GM21786 (cell line): ENCODE data around the gene PAX4.
"Not testable (repeated sequence)": the region's sequence is repeated elsewhere in the genome, so short reads cannot be mapped to it uniquely, and the experiment has no call there.

Experiments used
- ATAC-seq: cut with Tn5 transposase; IDR thresholded peaks from one replicate; pipeline ENCODE4 v1.9.1; 2021; ENCODE audit not compliant: unreplicated experiment

PAX4 gene

GRCh38 chr7:127588019-127588696 lies 29.8 kb downstream of the PAX4 start, which contains the start of gene ARF5:
TSS of gene ARF5 (plus strand) at chr7:127588411. CDS start at chr7:127588499, 88 bp downstream.
- ATAC-seq = peak; percentile 62

- no peak for ATAC-seq
Observed at GRCh38 chr7:127587663-127588018, 30.3 kb downstream of the PAX4 start.

GRCh38 chr7:127586346-127586745 lies 31.6 kb downstream of the PAX4 start:
- no peak for ATAC-seq

- ATAC-seq = peak; percentile 79
Observed at GRCh38 chr7:127585044-127585953, 32.6 kb downstream of the PAX4 start, which contains the start of gene GCC1. TSS of gene GCC1 (minus strand) at chr7:127585596. CDS start at chr7:127585182, 414 bp downstream.

GRCh38 chr7:127584648-127585043 lies 33.3 kb downstream of the PAX4 start:
- no peak for ATAC-seq

GRCh38 chr7:127582361-127582760 lies 35.6 kb downstream of the PAX4 start:
- ATAC-seq = no peak

- ATAC-seq = no peak
Observed at GRCh38 chr7:127581716-127582115, 36.2 kb downstream of the PAX4 start.

- no peak for ATAC-seq
Observed at GRCh38 chr7:127580612-127581011, 37.3 kb downstream of the PAX4 start.

- ATAC-seq = no peak
Observed at GRCh38 chr7:127578711-127579275, 39.1 kb downstream of the PAX4 start.

- ATAC-seq = no peak
Observed at GRCh38 chr7:127578036-127578684, 39.8 kb downstream of the PAX4 start.

- ATAC-seq = no peak
Observed at GRCh38 chr7:127571741-127572505, 46.0 kb downstream of the PAX4 start.

GRCh38 chr7:127568034-127568433 lies 49.9 kb downstream of the PAX4 start:
- not testable (repeated sequence) for ATAC-seq

- ATAC-seq = no peak
Observed at GRCh38 chr7:127566242-127566641, 51.7 kb downstream of the PAX4 start.
